ENCODE data around the gene CAMK1G.

GRCh38 chr1:209645574-209646452, 62.3 kb downstream of the CAMK1G start:
- TF ChIP-seq POLR2AphosphoS5 (IDR thresholded peaks at IDR 0.05; ENCODE audit: low read depth, low read length) (no peak), TAF1 (IDR thresholded peaks at IDR 0.05; ENCODE audit: borderline replicate concordance, low read depth, low read length) (no peak)
